ENCODE data around the gene CT55.
"Not testable (repeated sequence)": the region's sequence is repeated elsewhere in the genome, so short reads cannot be mapped to it uniquely, and the experiment has no call there.

Gene CT55

GRCh38 chrX:135170877-135171519 lies at the start of gene CT55:
Gene CT55, minus strand, starts transcription at chrX:135171398. Its CDS starts 227 bp downstream, at chrX:135171171.
- DNase-seq (ENCODE audit: extremely low read depth in 1 of 2, low read depth in 1 of 2) = no peak

GRCh38 chrX:135213200-135213844 lies 42.1 kb upstream of the CT55 start:
- peak in 1 of 2 donors; percentile 25 for DNase-seq (ENCODE audit: extremely low read depth in 1 of 2, low read depth in 1 of 2)

DNA sequence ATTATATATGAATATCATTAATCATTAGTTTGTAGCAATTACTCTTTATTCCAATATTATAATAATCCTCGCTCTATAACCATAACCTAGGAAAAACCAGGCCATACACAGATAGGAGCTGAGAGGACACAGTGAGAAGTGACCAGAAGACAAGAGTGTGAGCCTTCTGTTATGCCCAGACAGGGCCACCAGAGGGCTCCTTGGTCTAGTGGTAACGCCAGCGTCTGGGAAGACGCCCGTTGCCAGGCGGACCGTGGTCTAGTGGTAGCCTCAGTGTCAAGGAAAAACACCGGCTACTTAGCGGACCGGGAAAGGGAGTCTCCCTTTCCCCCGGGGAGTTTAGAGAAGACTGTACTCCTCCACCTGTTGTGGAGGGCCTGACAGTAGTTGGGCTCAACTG lies 35.2 kb upstream of the CT55 start:
- not testable (repeated sequence) for DNase-seq (ENCODE audit: extremely low read depth in 1 of 2, low read depth in 1 of 2)

DNA sequence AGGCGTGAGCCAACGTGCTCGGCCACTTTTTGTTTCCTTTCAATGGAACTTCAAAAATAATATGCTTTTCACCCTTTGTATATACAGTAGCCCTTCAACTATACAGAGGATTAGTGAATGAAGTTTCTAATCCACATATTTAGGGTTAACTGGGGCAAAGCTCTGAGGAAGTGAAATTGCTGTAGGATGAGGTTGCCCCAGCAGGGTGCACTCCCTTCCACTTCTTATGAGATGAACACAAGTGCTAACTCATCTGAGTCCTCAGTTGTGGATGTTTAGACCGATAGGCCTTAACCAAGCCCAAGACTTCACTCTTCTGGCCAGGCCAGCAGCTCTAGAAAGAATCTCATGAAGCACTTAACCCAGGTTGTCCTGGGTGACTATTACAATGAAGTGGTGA lies 29.1 kb upstream of the CT55 start:
- DNase-seq (ENCODE audit: extremely low read depth in 1 of 2, low read depth in 1 of 2) = no peak

DNA sequence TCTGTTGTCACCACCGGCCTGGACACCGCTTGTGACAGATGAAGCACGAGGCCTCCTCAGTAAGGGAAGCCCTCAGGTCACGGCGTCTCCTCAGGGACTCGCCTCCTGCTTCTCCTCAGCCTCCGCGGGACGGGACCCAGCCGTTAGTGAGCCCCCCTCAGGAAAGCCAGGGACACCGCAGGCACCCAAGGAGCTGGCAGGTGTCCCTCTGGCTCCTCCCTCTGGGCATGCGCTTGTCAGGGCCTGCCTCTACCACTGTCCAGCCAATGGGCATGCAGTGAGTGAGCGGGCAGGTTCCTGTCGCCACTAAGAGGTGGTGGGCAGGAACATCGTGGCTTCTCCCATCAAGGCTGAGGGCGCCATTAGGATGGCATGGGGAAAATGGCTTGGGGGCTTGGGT lies 23.5 kb upstream of the CT55 start:
- no peak for DNase-seq (ENCODE audit: extremely low read depth in 1 of 2, low read depth in 1 of 2)

GRCh38 chrX:135193740-135194139 lies 22.5 kb upstream of the CT55 start:
- no peak for DNase-seq (ENCODE audit: extremely low read depth in 1 of 2, low read depth in 1 of 2)

DNA sequence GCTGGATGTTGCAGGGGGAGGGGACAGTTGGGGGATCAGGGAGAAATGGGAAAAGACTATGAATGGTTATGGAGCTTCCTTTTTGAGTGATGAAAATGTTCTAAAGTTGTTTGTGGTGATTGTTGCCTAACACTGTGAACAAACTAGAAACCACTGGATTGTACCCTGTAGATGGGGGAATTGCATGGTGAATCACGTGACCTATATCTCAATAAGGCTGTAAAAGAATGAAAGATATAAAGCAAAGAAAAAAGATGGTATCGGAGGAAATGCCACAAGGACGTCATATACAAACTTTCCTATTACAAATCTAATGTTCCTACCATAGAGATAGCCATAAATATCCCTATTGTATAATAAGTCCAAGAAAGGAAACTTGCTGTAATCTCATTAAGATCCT lies 20.6 kb upstream of the CT55 start:
- no peak for DNase-seq (ENCODE audit: extremely low read depth in 1 of 2, low read depth in 1 of 2)

DNA sequence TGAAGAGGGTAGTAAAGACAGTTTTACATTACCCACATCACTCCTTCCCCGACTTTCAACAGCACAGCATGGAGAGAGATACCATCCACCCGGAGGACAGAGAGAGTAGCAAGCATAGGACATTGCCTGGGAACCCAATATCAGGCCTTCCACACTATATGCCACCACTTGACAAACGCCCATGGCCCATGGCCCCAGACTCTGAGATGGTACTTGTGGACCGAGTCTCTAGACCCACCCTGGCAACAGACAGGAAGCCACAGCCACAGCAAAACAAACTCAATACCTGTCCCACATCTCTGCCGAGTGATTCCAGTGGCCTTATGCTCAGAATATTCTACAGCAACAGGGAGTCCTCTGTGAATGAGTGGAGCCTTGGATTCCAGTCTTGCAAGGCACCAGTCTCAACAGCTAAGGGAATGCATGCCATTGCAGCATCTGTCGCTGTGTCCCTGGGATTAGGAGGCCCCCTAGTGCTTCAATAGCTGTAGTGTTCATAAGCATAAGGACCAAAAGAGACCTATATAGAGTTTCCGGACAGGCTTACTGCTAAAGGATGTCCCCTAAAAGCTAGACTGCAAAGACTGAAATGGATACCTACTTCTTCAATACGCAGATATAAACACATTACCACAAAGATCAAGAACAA lies 14.7 kb upstream of the CT55 start:
- no peak for DNase-seq (ENCODE audit: extremely low read depth in 1 of 2, low read depth in 1 of 2)

DNA sequence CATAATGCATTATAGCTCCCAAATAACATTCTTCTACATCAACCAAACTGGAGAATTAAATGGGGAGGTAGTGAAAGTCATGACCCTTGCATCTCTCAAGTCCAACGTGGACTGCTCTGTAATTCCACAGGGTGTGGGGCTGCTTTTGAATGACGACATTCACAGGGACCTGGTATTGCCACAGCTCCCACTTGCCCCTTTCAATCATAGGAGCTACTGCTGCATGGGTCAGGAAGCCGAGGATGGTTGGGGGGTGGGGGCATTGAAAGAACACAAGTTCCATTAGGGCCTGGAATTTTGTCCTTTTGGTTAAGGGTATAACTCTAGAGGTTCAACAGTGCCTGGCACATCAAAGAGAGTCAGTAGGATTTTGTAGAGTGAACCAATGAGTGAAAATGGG lies 7.4 kb upstream of the CT55 start:
- no peak for DNase-seq (ENCODE audit: extremely low read depth in 1 of 2, low read depth in 1 of 2)

DNA sequence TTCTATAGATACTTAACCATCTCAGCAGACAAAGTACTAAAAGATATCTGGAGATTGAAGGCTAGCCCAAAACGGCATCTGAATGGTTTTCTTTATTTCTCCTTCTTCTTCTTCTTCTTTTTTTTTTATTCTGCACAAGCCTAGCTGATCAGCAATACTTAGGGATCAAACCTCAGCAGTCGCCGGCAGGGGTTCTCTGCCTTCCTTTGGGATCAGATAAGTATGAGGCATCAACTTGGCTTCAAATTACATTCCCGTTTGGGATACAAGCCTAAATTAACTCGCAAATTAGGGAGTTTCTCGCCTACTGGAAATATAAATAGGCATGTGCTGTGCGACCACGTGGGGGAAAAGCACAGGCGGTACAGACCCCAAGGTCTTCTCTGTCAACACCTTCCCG lies 730 bp downstream of the CT55 start:
- DNase-seq (ENCODE audit: extremely low read depth in 1 of 2, low read depth in 1 of 2) = no peak

DNA sequence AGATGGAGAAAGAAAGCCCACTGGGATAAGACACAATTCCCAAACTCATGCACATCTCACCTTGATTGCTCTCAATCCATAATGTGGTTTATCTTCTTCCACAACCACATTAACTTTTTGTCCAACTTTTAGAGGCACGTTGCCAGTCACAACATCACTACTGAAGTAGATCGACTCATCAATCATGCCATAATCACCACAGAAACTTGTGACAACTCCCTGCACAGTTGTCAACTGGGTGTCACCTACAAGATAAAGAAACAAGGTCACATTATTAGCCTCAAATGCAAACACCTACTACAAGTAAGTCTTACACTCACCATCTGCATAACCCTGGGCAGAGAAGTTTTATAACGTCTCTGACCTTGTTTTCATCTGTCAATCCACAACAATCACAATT lies 1.7 kb downstream of the CT55 start:
- DNase-seq (ENCODE audit: extremely low read depth in 1 of 2, low read depth in 1 of 2) = not testable (repeated sequence)

DNA sequence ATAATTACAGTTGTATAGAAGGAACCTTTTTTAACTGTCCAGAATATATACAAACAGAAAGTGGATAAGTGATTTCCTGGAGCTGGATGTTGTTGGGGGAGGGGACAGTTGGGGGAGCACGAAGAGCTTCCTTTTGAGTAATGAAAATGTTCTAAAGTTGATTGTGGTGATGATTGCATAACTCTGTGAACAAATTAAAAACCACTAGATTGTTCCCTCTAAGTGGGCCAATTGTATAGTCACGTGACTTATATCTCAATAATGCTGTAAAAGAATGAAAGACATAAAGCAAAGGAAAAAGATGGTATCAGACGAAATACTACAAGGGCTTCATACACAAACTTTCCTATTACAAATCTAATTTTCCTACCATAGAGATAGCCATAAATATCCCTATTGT lies 2.7 kb downstream of the CT55 start:
- no peak for DNase-seq (ENCODE audit: extremely low read depth in 1 of 2, low read depth in 1 of 2)

- not testable (repeated sequence) for DNase-seq (ENCODE audit: extremely low read depth in 1 of 2, low read depth in 1 of 2)
Observed at GRCh38 chrX:135154688-135155087, 16.5 kb downstream of the CT55 start.

GRCh38 chrX:135126145-135126544 lies 45.1 kb downstream of the CT55 start:
- DNase-seq (ENCODE audit: extremely low read depth in 1 of 2, low read depth in 1 of 2) = not testable (repeated sequence)

- DNase-seq (ENCODE audit: extremely low read depth in 1 of 2, low read depth in 1 of 2) = not testable (repeated sequence)
Observed at GRCh38 chrX:135120056-135120576, 51.1 kb downstream of the CT55 start, which contains the start of gene ETDB. Gene ETDB, minus strand, starts transcription at chrX:135120526. Its CDS starts 1,265 bp downstream, at chrX:135119261.

DNA sequence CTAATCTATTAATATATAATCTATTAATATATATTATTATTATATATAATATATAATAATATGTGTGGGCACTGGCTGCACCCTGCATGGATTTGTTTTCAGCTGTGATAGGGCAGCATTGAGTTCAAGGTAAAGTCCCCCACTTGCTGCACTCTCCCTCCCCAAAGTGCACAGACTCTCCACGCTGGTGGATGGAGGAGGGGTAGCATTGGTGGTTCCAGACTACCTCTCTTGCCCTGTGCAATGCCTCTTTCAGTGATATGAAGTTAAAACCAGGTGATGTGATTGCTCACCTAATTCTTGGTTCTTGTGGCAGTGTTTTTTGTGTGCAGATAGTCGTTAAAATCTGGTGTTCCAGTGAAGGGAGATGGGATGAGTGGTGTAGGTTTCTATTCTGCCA lies 55.1 kb downstream of the CT55 start:
- DNase-seq (ENCODE audit: extremely low read depth in 1 of 2, low read depth in 1 of 2) = not testable (repeated sequence)

- no peak for DNase-seq (ENCODE audit: extremely low read depth in 1 of 2, low read depth in 1 of 2)
Observed at GRCh38 chrX:135114392-135114791, 56.8 kb downstream of the CT55 start.

GRCh38 chrX:135112743-135113142 lies 58.5 kb downstream of the CT55 start:
- no peak for DNase-seq (ENCODE audit: extremely low read depth in 1 of 2, low read depth in 1 of 2)

DNA sequence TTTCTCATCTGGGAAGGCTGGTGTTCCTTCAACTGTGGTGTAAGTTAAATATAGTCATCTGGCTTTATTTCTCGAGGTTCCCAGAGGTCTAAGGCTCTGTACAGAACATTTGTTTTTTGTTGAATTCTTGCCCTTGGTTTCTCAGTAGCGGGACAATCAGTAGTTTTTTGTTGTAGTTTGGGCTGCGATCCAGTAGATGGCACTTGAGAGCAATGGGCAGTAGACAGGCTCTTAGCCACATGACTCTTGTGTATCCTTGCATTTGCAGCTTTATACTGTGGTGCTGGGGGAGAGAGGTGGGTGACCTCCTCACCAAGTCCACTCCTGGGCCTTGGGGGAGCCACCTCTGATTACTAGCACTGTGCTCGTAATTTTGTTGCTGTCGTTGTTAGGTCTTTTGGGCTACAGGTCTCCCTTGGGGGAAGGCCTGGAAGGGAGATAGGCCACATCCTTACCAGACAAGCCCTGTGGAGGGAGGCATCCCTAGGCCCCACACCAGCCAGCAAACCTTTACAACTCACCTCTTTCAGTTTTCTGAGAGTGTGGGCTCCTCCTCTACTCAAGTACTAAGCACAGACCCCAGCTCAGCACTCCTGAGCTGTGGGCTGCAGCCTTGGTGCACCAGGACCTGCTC lies 59.0 kb downstream of the CT55 start:
- no peak for DNase-seq (ENCODE audit: extremely low read depth in 1 of 2, low read depth in 1 of 2)

DNA sequence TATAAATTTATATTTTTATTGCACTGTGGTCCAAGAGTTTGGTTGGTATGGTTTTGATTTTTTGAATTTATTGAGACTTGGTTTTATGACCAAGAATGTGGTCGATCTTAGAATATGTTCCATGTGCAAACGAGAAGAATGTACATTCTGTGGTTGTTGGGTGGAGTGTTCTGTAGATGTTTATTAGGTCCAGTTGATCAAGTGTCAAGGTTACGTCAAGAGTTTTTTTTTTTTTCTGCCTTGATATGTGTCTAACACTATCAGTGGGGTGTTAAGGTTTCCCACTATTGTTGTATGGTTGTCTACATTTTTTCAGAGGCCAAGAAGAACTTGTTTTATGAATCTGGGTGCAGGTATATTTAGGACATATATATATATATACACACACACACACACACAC lies 61.6 kb downstream of the CT55 start:
- DNase-seq (ENCODE audit: extremely low read depth in 1 of 2, low read depth in 1 of 2) = no peak

All from stimulated activated CD8-positive, alpha-beta memory T cell treated with anti-CD3 and anti-CD28 coated beads, Interleukin-7, amount 100 ng/mL, for 48 hours (primary cell).